Stomach (tissue), 4 donors: ENCODE results near the gene ULK3.

Source experiments
- CTCF ChIP-seq, 7 experiments: fragments of 450-650 bp in 4 of 7; fragments of 200-600 bp in 3 of 7; sonication (generic) in 3 of 7; IDR thresholded peaks; one replicate each; pipeline ENCODE4 v1.5.1; 2016 to 2019; ENCODE audit warnings: antibody characterized with exemption in 7 of 7, control low read depth in 2 of 7, mild to moderate bottlenecking in 1 of 7
- EP300 ChIP-seq: sonication (generic); formaldehyde crosslinking; IDR thresholded peaks from one replicate; pipeline ENCODE4 v1.6.1; 2017; ENCODE audit warnings: antibody characterized with exemption
- POLR2A ChIP-seq, 4 donors: fragments of 450-650 bp; IDR thresholded peaks; one replicate each; pipeline ENCODE4 v1.6.1; 2016; ENCODE audit warnings: antibody characterized with exemption in 4 of 4, control low read depth in 2 of 4, mild to moderate bottlenecking in 1 of 4, moderate library complexity in 1 of 4

- TF ChIP-seq CTCF (IDR thresholded peaks at IDR 0.05) (no peak), EP300 (no peak), POLR2A (IDR thresholded peaks at IDR 0.05) (no peak)
Measured at GRCh38 chr15:74857082-74857655, 14.2 kb upstream of the ULK3 start.
